Measurements from ENCODE around the gene PIK3AP1. TPM values are rescaled to one million over a fixed set of nuclear protein-coding genes. Genes with fewer than 3 reads are reported as not detected.

The PIK3AP1 gene
- total and polyA plus RNA-seq, 10 of the 15 experiments (the other 5 are each of a cell fraction or from before 2014, with no cell fraction given): 26.2 to 306 (median 119) TPM

GRCh38 chr10:96596422-96597407 lies 123.6 kb downstream of the PIK3AP1 start:
- ChIA-PET RAD21 (ENCODE audit: unreplicated experiment) (no interaction called here), SMC1A (ENCODE audit: uncharacterized antibody, unreplicated experiment) (interaction anchor here (1.1 kb wide), 1 partner anchor 31 kb away, joined by 3 read pairs; no protein-coding TSS in a partner anchor), CTCF (interaction anchor here (1.4 kb wide), 1 partner anchor 10 kb away, joined by 3 read pairs; no protein-coding TSS in a partner anchor), POLR2A (interaction anchor here (0.6 kb wide), 1 partner anchor 116 kb away, joined by 3 read pairs; no protein-coding TSS in a partner anchor)
- intact Hi-C loops (cut with micrococcal nuclease; ENCODE audit: unreplicated experiment): no loop called here
- Histone ChIP-seq H3K4me3 (no peak overlapping the region), H3K4me2 (ENCODE audit: control insufficient read depth, insufficient read depth) (no peak overlapping the region), H3K36me3 (ENCODE audit: control insufficient read depth in 2 of 2, insufficient read depth in 2 of 2, low read length in 1 of 2) (peaks cover 13 to 40% of the 10 kb centered on the region in 2 experiments), H3K9ac (ENCODE audit: control insufficient read depth, insufficient read depth, low read length) (no peak overlapping the region), H3K27me3 (replicated peaks in 1 of 2; ENCODE audit: control insufficient read depth in 2 of 2, insufficient read depth in 2 of 2, low read length in 1 of 2) (no peaks in the 10 kb centered on the region), H3K9me3 (replicated peaks; ENCODE audit: control insufficient read depth, insufficient read depth, low read length) (no peaks in the 10 kb centered on the region), H2AFZ (ENCODE audit: control insufficient read depth, low read depth, low read length) (no peak overlapping the region), H3K4me1 (ENCODE audit: control insufficient read depth, insufficient read depth, low read length) (no peaks in the 10 kb centered on the region), H4K20me1 (ENCODE audit: control insufficient read depth, insufficient read depth) (no peaks in the 10 kb centered on the region), H3K79me2 (ENCODE audit: control insufficient read depth, insufficient read depth, low read length) (no peaks in the 10 kb centered on the region), H3K27ac (ENCODE audit: control insufficient read depth, insufficient read depth) (no peak overlapping the region)
- BruUV-seq (replicated peaks): no TSS peak
- FAIRE-seq (no peak), ATAC-seq (no peak), DNase-seq (ENCODE audit: low read depth, low spot score) (no peak)
- in situ Hi-C loops (cut with MboI): no loop called here
- WGBS (ENCODE audit: insufficient coverage, insufficient replicate concordance, low lambda C conversion rate, missing lambda C conversion rate): 95% methylated on average over 1 of the region's 1 CpG
- TF ChIP-seq E4F1 (IDR thresholded peaks at IDR 0.05; ENCODE audit: borderline replicate concordance, partially characterized antibody): no peak
- TF ChIP-seq RELA (IDR thresholded peaks at IDR 0.05; ENCODE audit: borderline replicate concordance, partially characterized antibody): no peak
- no peak for TF ChIP-seq WRNIP1 (IDR thresholded peaks at IDR 0.05; ENCODE audit: borderline replicate concordance, low read depth, low read length)
- TF ChIP-seq NFYA (IDR thresholded peaks at IDR 0.05; ENCODE audit: borderline replicate concordance, low read depth, low read length): no peak
- no peak for TF ChIP-seq MTA3 (IDR thresholded peaks at IDR 0.05; ENCODE audit: borderline replicate concordance, low read length)
- no peak for TF ChIP-seq FOS (IDR thresholded peaks at IDR 0.05; ENCODE audit: borderline replicate concordance, extremely low read depth, insufficient read length)
- no peak for TF ChIP-seq PAX5 (IDR thresholded peaks at IDR 0.05; ENCODE audit: borderline replicate concordance, low read depth, low read length)
- no peak for TF ChIP-seq ZNF592 (IDR thresholded peaks at IDR 0.05)
- TF ChIP-seq SP1 (IDR thresholded peaks at IDR 0.05; ENCODE audit: low read depth, low read length): no peak

All from GM12878 (cell line).